Measurements from ENCODE around the gene RASAL3. TPM values are rescaled to one million over a fixed set of nuclear protein-coding genes. Genes with fewer than 3 reads are reported as not detected.
A peak's percentile ranks its signal among the peaks of the same experiment; 100 is the strongest.

Gene RASAL3
- total and polyA plus RNA-seq, 4 experiments from 2014 or later: 37.4 to 238 (median 167) TPM

DNA sequence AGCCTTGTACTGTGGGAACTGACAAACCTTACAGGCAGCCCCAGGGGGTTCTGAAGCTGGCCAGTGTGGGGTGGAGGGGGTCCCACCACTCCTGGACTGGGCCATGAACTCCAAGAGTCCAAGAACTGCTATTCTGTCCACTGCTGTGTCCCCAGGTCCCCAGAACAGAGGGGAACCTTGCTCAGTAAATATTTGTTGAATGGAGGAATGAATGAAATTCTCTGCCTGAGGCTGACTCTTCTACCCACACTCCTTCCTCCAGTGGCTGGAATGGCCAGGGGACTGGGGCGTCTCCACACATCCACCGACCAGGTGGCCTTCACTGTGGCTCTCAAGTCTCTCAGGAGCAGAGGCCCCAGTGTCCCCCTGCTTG lies 26.2 kb downstream of the RASAL3 start:
- no peak for DNase-seq
- H3K36me3 ChIP-seq (ENCODE audit: insufficient read depth, low read length): no peaks in the 10 kb centered on the region
- ChIA-PET CTCF (ENCODE audit: partially characterized antibody) (no interaction called here), POLR2A (ENCODE audit: partially characterized antibody) (interaction anchor here (1.1 to 1.3 kb wide), 2 partner anchors 19 to 29 kb away, joined by 4 to 5 read pairs; no protein-coding TSS in a partner anchor)
- no peaks in the 10 kb centered on the region for H3K9me3 ChIP-seq (ENCODE audit: control insufficient read depth in 1 of 2, low read length in 2 of 2)
- no peak overlapping the region for H3K4me3 Mint-ChIP-seq
- H3K9me3 Mint-ChIP-seq: peaks cover 0 to under 1% (median 0%) of the 10 kb centered on the region in 8 donors
- H3K4me3 ChIP-seq (ENCODE audit: low read length in 2 of 2): no peak overlapping the region
- H3K27ac ChIP-seq (ENCODE audit: low read depth, low read length): no peak overlapping the region
- H3K4me1 ChIP-seq (ENCODE audit: insufficient read depth, low read length): peaks cover 5% of the 10 kb centered on the region
- peaks cover 0 to 3% of the 10 kb centered on the region in 2 donors for H3K36me3 Mint-ChIP-seq
- intact Hi-C loops (cut with micrococcal nuclease): no loop called here
- peak overlapping the region in 1 of 7 donors; percentile 23 for H3K27ac Mint-ChIP-seq
- no peaks in the 10 kb centered on the region for H3K27me3 ChIP-seq (ENCODE audit: insufficient read depth, low read length)
- H3K4me1 Mint-ChIP-seq: peaks cover 4 to 9% (median 7%) of the 10 kb centered on the region in 4 donors
- no peaks in the 10 kb centered on the region for H3K27me3 Mint-ChIP-seq

DNA sequence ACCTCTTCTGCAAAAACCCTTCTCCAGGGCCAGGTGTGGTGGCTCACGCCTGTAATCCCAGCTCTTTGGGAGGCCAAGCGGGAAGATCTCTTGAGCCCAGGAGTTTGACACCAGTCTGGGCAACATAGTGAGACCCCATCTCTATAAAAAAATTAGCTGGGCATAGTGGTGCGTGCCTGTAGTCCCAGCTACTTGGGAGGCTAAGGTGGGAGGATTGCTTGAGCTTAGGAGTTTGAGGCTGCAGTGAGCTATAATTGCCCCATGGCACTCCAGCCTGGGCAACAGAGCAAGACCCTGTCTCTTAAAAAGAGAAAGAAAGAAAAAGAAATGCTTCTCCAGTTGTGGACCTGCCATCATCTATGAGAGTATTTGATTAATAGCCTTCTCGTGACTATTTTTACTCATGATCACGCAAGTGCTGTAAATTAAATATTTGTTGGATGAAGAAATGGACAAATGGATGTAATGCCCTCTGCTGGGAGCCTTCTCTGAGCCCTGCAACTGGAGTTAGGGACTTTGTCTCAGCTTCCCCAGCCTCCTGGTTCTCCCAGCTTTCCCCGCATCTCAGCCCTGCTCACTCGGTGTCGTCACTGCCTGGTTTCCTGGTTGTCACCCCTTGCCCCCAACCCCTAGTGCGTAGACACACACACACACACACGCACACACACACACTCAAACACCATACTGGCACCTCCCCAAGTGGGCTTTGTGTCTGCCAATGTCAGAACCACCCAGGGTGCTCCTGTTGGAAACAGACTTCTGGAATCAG lies 26.8 kb downstream of the RASAL3 start:
- no peaks in the 10 kb centered on the region for H3K27me3 ChIP-seq (ENCODE audit: insufficient read depth, low read length)
- H3K9me3 Mint-ChIP-seq: peaks cover 0 to 1% (median 0%) of the 10 kb centered on the region in 8 donors
- H3K9me3 ChIP-seq (ENCODE audit: control insufficient read depth in 1 of 2, low read length in 2 of 2): no peaks in the 10 kb centered on the region
- no peak overlapping the region for H3K27ac ChIP-seq (ENCODE audit: low read depth, low read length)
- no peak for DNase-seq
- H3K4me3 Mint-ChIP-seq: no peak overlapping the region
- intact Hi-C loops (cut with micrococcal nuclease): no loop called here
- peaks cover 0 to 5% of the 10 kb centered on the region in 2 donors for H3K36me3 Mint-ChIP-seq
- H3K27ac Mint-ChIP-seq: no peak overlapping the region
- ChIA-PET POLR2A (ENCODE audit: partially characterized antibody) (interaction anchor here (1.3 to 2.8 kb wide), 3 partner anchors 19 to 114 kb away, joined by 4 to 11 read pairs (median 9); partner anchors contain the start of gene AKAP8L), CTCF (ENCODE audit: partially characterized antibody) (interaction anchor here (1.3 to 3.3 kb wide), 2 partner anchors 18 to 22 kb away, joined by 3 to 14 read pairs; partner anchors contain the start of gene AKAP8L)
- peaks cover 9% of the 10 kb centered on the region for H3K4me1 ChIP-seq (ENCODE audit: insufficient read depth, low read length)
- H3K4me1 Mint-ChIP-seq: peaks cover 6 to 14% (median 9%) of the 10 kb centered on the region in 4 donors
- H3K4me3 ChIP-seq (ENCODE audit: low read length in 2 of 2): no peak overlapping the region
- no peaks in the 10 kb centered on the region for H3K36me3 ChIP-seq (ENCODE audit: insufficient read depth, low read length)
- no peaks in the 10 kb centered on the region for H3K27me3 Mint-ChIP-seq

DNA sequence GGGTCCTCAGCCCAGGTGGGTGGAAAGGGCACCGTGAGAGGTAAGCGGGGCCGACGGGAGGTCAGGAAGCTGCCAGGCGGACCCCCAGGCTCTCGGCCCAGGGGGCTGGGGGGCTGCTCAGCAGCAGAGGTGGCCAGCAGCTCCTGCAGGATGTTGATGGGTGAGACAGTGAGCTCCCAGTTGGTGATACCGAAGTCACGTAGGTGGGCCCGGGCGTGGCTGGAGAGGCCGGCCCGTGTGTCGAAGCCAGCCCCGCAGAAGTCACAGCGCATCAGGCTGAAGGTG lies 27.6 kb downstream of the RASAL3 start:
- peaks cover 0 to 1% (median 0%) of the 10 kb centered on the region in 8 donors for H3K9me3 Mint-ChIP-seq
- H3K27ac ChIP-seq (ENCODE audit: low read depth, low read length): no peak overlapping the region
- no peak overlapping the region for H3K27ac Mint-ChIP-seq
- ChIA-PET CTCF (ENCODE audit: partially characterized antibody) (interaction anchor here (1.3 to 3.3 kb wide), 3 partner anchors 17 to 119 kb away, joined by 3 to 14 read pairs (median 5); partner anchors contain the start of gene AKAP8L), POLR2A (ENCODE audit: partially characterized antibody) (interaction anchor here (1.3 to 2.8 kb wide), 3 partner anchors 19 to 115 kb away, joined by 4 to 11 read pairs (median 9); partner anchors contain the start of gene AKAP8L)
- H3K27me3 Mint-ChIP-seq: no peaks in the 10 kb centered on the region
- no peak overlapping the region for H3K4me3 Mint-ChIP-seq
- H3K4me3 ChIP-seq (ENCODE audit: low read length in 2 of 2): no peak overlapping the region
- no peaks in the 10 kb centered on the region for H3K36me3 ChIP-seq (ENCODE audit: insufficient read depth, low read length)
- H3K27me3 ChIP-seq (ENCODE audit: insufficient read depth, low read length): no peaks in the 10 kb centered on the region
- peaks cover 8 to 17% (median 12%) of the 10 kb centered on the region in 4 donors for H3K4me1 Mint-ChIP-seq
- peaks cover 0 to 8% of the 10 kb centered on the region in 2 donors for H3K36me3 Mint-ChIP-seq
- H3K9me3 ChIP-seq (ENCODE audit: control insufficient read depth in 1 of 2, low read length in 2 of 2): no peaks in the 10 kb centered on the region
- no peak for DNase-seq
- H3K4me1 ChIP-seq (ENCODE audit: insufficient read depth, low read length): peaks cover 11% of the 10 kb centered on the region
- intact Hi-C loops (cut with micrococcal nuclease): no loop called here

DNA sequence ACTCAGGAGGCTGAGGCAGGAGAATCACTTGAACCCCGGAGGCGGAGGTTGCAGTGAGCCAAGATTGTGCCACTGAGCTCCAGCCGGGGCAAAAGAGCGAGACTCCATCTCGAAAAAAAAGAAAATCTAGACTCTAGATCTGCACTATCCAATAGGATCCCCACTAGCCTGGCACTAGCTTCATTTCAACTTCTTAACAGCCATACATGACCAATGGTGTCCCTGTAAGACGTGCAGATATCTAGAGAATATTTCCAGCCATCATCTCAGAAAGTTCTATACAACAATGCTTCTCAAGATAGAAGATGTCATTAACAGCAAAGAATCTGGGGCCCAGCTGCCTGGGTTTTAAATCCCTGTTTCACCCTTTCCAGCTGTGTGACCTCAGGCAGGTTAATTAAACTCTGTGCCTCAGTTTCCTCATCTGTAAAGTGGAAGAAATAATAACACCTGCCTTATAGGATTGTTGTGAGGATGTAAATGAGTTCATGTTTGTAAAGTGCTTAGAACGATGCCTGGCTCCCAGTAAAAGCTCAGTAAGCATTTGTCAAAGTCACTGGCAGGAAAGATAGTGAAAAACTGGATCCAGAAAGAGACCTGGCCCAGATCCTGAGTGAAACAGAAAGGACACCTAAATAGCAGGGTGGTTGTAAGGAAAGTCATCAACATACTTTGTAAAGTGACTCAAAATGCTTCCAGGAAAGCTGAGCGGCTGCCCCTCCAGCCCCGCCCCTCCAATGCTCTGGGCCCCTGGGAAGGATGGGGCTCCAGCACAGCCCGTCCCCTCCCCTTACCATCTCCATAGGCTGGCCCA lies 28.1 kb downstream of the RASAL3 start:
- POLR2A ChIA-PET (ENCODE audit: partially characterized antibody): interaction anchor here (1.2 to 2.8 kb wide), 4 partner anchors 12 to 115 kb away, joined by 3 to 11 read pairs (median 6); partner anchors contain the start of gene AKAP8L
- Histone ChIP-seq H3K4me1 (ENCODE audit: insufficient read depth, low read length) (peaks cover 17% of the 10 kb centered on the region), H3K27ac (ENCODE audit: low read depth, low read length) (no peak overlapping the region), H3K4me3 (ENCODE audit: low read length in 2 of 2) (no peak overlapping the region), H3K36me3 (ENCODE audit: insufficient read depth, low read length) (no peaks in the 10 kb centered on the region), H3K9me3 (ENCODE audit: control insufficient read depth in 1 of 2, low read length in 2 of 2) (no peaks in the 10 kb centered on the region), H3K27me3 (ENCODE audit: insufficient read depth, low read length) (no peaks in the 10 kb centered on the region)
- DNase-seq: no peak
- CTCF ChIA-PET (ENCODE audit: partially characterized antibody): interaction anchor here (0.7 to 3.3 kb wide), 5 partner anchors 11 to 334 kb away, joined by 3 to 14 read pairs (median 3); partner anchors contain the start of gene AKAP8L
- H3K27me3 Mint-ChIP-seq: no peaks in the 10 kb centered on the region
- peaks cover 0 to 11% of the 10 kb centered on the region in 2 donors for H3K36me3 Mint-ChIP-seq
- peaks cover 0 to 3% (median 0%) of the 10 kb centered on the region in 8 donors for H3K9me3 Mint-ChIP-seq
- H3K4me1 Mint-ChIP-seq: peaks cover 14 to 23% (median 17%) of the 10 kb centered on the region in 4 donors
- intact Hi-C loops (cut with micrococcal nuclease): no loop called here
- no peak overlapping the region for H3K4me3 Mint-ChIP-seq
- H3K27ac Mint-ChIP-seq: no peak overlapping the region

DNA sequence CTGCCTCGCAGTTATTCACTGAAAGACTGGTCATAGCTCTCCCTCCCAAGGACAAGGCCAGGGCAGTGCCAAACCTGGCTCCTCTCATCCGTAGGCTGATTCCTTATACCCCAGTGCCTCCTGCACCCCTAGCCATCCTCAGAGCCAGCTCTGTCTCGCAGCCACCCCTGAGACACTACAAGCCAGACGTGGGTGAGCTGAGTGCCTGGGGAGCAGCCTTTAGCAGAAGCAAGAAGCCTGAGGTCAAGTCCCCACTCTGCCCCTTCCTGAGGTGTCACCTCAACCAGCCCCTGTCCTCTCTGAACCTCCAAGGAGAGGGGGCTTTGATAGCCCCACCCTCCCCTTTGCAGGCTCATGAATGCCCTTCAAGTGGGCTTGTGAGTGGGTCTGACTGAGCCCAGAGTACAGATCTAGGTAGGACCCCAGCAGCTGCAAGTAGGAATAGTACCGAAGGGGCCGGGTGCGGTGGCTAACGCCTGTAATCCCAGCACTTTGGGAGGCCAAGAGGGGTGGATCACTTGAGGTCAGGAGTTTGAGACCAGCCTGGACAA lies 30.8 kb downstream of the RASAL3 start:
- CTCF ChIA-PET (ENCODE audit: partially characterized antibody): interaction anchor here (0.8 to 2.2 kb wide), 6 partner anchors 13 to 122 kb away, joined by 3 to 17 read pairs (median 6); partner anchors contain the start of gene AKAP8L
- peak overlapping the region; percentile 78 to 91 for H3K4me3 ChIP-seq (ENCODE audit: low read length in 2 of 2)
- peak overlapping the region; percentile 87 to 95 (median 92) for H3K4me3 Mint-ChIP-seq
- H3K9me3 ChIP-seq (ENCODE audit: control insufficient read depth in 1 of 2, low read length in 2 of 2): no peaks in the 10 kb centered on the region
- H3K4me1 ChIP-seq (ENCODE audit: insufficient read depth, low read length): peaks cover 31% of the 10 kb centered on the region
- intact Hi-C loops (cut with micrococcal nuclease): loop anchor here (2.0 kb wide), 1 partner anchor 17 kb away; no protein-coding TSS in a partner anchor
- POLR2A ChIA-PET (ENCODE audit: partially characterized antibody): interaction anchor here (0.6 to 4.1 kb wide), 19 partner anchors 8 to 403 kb away, joined by 3 to 75 read pairs (median 7); partner anchors contain the start of genes AKAP8, AKAP8L, RASAL3 and WIZ
- H3K27me3 Mint-ChIP-seq: no peaks in the 10 kb centered on the region
- H3K36me3 ChIP-seq (ENCODE audit: insufficient read depth, low read length): no peaks in the 10 kb centered on the region
- H3K27me3 ChIP-seq (ENCODE audit: insufficient read depth, low read length): no peaks in the 10 kb centered on the region
- peaks cover 21 to 41% (median 27%) of the 10 kb centered on the region in 4 donors for H3K4me1 Mint-ChIP-seq
- peaks cover 0 to 3% (median 0%) of the 10 kb centered on the region in 8 donors for H3K9me3 Mint-ChIP-seq
- peak overlapping the region; percentile 61 for H3K27ac ChIP-seq (ENCODE audit: low read depth, low read length)
- H3K36me3 Mint-ChIP-seq: peaks cover 3 to 14% of the 10 kb centered on the region in 2 donors
- DNase-seq: no peak
- peak overlapping the region; percentile 87 to 99 (median 94) for H3K27ac Mint-ChIP-seq

DNA sequence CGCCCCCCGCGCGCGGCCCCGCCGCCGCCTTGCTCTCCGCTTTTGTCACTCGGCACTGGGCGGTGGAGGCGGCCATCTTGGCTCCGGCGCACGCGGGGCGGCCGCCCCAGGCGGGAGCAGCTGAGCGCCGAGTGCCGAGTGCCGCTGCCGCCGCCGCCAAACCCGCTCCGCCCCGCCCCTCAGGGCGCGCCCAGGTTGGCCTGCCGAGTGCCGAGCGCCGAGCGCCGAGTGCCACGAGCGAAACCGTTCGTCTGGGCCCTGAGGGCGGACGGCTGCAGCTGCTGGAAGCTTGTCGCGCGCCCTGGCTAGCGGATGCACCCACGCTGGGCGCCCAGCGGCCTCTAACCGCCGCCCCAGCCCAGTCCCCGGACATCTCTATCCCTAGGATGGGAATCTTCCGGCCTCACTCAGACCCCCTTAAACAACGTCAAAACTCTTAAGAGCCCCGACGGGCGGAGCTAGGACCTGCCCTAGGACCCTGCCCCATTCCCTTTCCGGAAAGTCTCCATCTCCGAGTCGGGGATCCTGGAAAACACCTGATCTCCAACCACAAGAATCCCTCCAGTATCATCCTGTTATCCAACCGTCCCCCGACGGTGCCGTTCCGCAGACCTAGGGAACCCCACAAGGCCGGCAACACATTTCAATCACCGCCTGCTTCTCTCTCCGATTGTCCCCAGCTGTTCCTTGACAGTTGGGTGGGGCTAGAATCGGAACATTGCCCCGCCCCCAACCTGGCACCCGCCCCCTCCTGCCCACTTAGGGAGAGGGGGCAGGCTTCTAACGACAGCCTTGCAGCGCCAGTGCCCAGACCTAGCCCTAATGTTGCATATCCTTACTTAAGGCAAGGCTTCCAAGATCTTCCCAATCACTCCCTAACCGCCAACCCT lies 31.5 kb downstream of the RASAL3 start:
- Histone ChIP-seq H3K9me3 (ENCODE audit: control insufficient read depth in 1 of 2, low read length in 2 of 2) (no peaks in the 10 kb centered on the region), H3K27me3 (ENCODE audit: insufficient read depth, low read length) (no peaks in the 10 kb centered on the region), H3K27ac (ENCODE audit: low read depth, low read length) (peak overlapping the region; percentile 61), H3K4me1 (ENCODE audit: insufficient read depth, low read length) (peaks cover 31% of the 10 kb centered on the region), H3K4me3 (ENCODE audit: low read length in 2 of 2) (peak overlapping the region; percentile 78 to 91), H3K36me3 (ENCODE audit: insufficient read depth, low read length) (no peaks in the 10 kb centered on the region)
- ChIA-PET POLR2A (ENCODE audit: partially characterized antibody) (interaction anchor here (0.6 to 4.1 kb wide), 24 partner anchors 9 to 937 kb away, joined by 3 to 75 read pairs (median 6); partner anchors contain the start of genes AKAP8, AKAP8L, BRD4 and RASAL3), CTCF (ENCODE audit: partially characterized antibody) (interaction anchor here (0.8 to 2.2 kb wide), 6 partner anchors 12 to 123 kb away, joined by 3 to 17 read pairs (median 6); partner anchors contain the start of gene AKAP8L)
- H3K4me3 Mint-ChIP-seq: peak overlapping the region; percentile 87 to 95 (median 92)
- H3K4me1 Mint-ChIP-seq: peaks cover 21 to 44% (median 27%) of the 10 kb centered on the region in 4 donors
- no peaks in the 10 kb centered on the region for H3K27me3 Mint-ChIP-seq
- intact Hi-C loops (cut with micrococcal nuclease): loop anchor here (1.0 to 2.0 kb wide), 5 partner anchors 14 to 123 kb away; no protein-coding TSS in a partner anchor
- H3K9me3 Mint-ChIP-seq: peaks cover 0 to 3% (median 0%) of the 10 kb centered on the region in 8 donors
- DNase-seq: peak; percentile 91 to 92 (median 91)
- H3K36me3 Mint-ChIP-seq: peaks cover 3 to 14% of the 10 kb centered on the region in 2 donors
- peak overlapping the region; percentile 87 to 99 (median 94) for H3K27ac Mint-ChIP-seq
